ENCODE data around the gene PACSIN1.

Gene PACSIN1

DNA sequence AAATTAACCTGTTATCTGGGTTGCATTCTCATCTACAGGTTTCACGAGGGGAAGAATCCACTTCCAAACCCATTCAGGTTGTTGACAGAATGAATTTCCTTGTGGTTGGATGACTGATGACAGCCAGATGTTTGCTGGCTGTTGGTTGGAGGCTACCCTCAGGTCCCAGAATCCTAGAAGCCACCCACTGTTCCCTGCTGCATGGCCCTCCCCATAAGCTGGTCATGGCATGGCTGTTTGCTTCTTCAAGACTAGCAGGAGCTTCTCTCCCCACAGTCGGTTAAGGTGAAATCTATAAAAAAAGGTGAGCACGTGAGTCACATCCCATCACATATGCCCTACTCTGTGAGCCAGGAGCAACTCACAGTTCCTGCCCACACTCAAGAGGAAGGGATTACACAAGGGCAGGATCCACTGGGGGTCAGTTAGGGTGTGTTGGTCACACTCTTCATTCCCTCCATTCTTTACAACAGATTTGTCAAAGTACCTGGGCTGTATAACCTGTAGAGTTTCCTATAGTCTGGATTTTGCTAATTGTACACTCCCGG is 20.5 kb upstream of the PACSIN1 start:
- TF ChIP-seq, protein P1, sequence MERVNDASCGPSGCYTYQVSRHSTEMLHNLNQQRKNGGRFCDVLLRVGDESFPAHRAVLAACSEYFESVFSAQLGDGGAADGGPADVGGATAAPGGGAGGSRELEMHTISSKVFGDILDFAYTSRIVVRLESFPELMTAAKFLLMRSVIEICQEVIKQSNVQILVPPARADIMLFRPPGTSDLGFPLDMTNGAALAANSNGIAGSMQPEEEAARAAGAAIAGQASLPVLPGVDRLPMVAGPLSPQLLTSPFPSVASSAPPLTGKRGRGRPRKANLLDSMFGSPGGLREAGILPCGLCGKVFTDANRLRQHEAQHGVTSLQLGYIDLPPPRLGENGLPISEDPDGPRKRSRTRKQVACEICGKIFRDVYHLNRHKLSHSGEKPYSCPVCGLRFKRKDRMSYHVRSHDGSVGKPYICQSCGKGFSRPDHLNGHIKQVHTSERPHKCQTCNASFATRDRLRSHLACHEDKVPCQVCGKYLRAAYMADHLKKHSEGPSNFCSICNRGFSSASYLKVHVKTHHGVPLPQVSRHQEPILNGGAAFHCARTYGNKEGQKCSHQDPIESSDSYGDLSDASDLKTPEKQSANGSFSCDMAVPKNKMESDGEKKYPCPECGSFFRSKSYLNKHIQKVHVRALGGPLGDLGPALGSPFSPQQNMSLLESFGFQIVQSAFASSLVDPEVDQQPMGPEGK (CRISPR knock-in tag; IDR thresholded peaks at IDR 0.05; ENCODE audit: borderline replicate concordance), result no peak

DNA sequence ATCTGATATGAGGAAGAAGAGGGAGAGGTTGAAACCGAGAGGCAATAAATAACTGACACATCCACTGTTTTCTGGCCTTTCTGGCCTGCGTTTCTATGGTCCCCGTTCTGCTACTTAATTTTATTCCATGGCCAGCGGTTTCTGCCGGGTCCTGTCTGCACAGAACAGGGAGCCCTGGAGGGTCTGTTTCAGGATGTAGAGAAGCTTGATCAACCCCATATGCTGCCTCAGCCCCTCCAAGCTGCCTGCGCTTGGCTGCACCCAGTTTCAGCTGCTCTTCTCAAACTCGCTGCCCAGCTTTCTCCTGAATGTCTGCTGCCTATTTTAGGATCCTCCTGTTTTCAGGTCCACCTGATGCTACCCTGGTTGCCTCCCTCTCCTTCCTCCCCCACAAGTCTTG is 18.5 kb upstream of the PACSIN1 start:
- TF ChIP-seq, protein P2, sequence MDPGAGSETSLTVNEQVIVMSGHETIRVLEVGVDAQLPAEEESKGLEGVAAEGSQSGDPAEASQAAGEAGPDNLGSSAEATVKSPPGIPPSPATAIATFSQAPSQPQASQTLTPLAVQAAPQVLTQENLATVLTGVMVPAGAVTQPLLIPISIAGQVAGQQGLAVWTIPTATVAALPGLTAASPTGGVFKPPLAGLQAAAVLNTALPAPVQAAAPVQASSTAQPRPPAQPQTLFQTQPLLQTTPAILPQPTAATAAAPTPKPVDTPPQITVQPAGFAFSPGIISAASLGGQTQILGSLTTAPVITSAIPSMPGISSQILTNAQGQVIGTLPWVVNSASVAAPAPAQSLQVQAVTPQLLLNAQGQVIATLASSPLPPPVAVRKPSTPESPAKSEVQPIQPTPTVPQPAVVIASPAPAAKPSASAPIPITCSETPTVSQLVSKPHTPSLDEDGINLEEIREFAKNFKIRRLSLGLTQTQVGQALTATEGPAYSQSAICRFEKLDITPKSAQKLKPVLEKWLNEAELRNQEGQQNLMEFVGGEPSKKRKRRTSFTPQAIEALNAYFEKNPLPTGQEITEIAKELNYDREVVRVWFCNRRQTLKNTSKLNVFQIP (CRISPR knock-in tag; IDR thresholded peaks at IDR 0.05; ENCODE audit: borderline replicate concordance, low read depth), result no peak
- TF ChIP-seq ZNF70 (CRISPR knock-in tag; IDR thresholded peaks at IDR 0.05) (no peak), TCF4 (CRISPR knock-in tag; IDR thresholded peaks at IDR 0.05; ENCODE audit: borderline replicate concordance) (no peak), ZFP30 (CRISPR knock-in tag; IDR thresholded peaks at IDR 0.05) (no peak), ZNF8 (CRISPR knock-in tag; IDR thresholded peaks at IDR 0.05) (no peak), RARB (CRISPR knock-in tag; IDR thresholded peaks at IDR 0.05) (no peak), ISL1 (CRISPR knock-in tag; IDR thresholded peaks at IDR 0.05) (no peak), CSDC2 (CRISPR knock-in tag; IDR thresholded peaks at IDR 0.05) (no peak), TOX (CRISPR knock-in tag; IDR thresholded peaks at IDR 0.05; ENCODE audit: borderline replicate concordance) (no peak), GLIS3 (CRISPR knock-in tag; IDR thresholded peaks at IDR 0.05) (no peak), ZC3H10 (CRISPR knock-in tag; IDR thresholded peaks at IDR 0.05) (no peak), BACH2 (CRISPR knock-in tag; IDR thresholded peaks at IDR 0.05; ENCODE audit: borderline replicate concordance) (no peak), ZFP3 (CRISPR knock-in tag; IDR thresholded peaks at IDR 0.05) (no peak), SNAI2 (CRISPR knock-in tag; IDR thresholded peaks at IDR 0.05) (no peak), ARNTL (CRISPR knock-in tag; IDR thresholded peaks at IDR 0.05; ENCODE audit: borderline replicate concordance, low read depth) (no peak)
- TF ChIP-seq, protein P1 (CRISPR knock-in tag; IDR thresholded peaks at IDR 0.05; ENCODE audit: borderline replicate concordance), result no peak
- TF ChIP-seq, protein P3, sequence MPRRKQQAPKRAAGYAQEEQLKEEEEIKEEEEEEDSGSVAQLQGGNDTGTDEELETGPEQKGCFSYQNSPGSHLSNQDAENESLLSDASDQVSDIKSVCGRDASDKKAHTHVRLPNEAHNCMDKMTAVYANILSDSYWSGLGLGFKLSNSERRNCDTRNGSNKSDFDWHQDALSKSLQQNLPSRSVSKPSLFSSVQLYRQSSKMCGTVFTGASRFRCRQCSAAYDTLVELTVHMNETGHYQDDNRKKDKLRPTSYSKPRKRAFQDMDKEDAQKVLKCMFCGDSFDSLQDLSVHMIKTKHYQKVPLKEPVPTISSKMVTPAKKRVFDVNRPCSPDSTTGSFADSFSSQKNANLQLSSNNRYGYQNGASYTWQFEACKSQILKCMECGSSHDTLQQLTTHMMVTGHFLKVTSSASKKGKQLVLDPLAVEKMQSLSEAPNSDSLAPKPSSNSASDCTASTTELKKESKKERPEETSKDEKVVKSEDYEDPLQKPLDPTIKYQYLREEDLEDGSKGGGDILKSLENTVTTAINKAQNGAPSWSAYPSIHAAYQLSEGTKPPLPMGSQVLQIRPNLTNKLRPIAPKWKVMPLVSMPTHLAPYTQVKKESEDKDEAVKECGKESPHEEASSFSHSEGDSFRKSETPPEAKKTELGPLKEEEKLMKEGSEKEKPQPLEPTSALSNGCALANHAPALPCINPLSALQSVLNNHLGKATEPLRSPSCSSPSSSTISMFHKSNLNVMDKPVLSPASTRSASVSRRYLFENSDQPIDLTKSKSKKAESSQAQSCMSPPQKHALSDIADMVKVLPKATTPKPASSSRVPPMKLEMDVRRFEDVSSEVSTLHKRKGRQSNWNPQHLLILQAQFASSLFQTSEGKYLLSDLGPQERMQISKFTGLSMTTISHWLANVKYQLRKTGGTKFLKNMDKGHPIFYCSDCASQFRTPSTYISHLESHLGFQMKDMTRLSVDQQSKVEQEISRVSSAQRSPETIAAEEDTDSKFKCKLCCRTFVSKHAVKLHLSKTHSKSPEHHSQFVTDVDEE (CRISPR knock-in tag; IDR thresholded peaks at IDR 0.05), result no peak
- TF ChIP-seq, protein P4, sequence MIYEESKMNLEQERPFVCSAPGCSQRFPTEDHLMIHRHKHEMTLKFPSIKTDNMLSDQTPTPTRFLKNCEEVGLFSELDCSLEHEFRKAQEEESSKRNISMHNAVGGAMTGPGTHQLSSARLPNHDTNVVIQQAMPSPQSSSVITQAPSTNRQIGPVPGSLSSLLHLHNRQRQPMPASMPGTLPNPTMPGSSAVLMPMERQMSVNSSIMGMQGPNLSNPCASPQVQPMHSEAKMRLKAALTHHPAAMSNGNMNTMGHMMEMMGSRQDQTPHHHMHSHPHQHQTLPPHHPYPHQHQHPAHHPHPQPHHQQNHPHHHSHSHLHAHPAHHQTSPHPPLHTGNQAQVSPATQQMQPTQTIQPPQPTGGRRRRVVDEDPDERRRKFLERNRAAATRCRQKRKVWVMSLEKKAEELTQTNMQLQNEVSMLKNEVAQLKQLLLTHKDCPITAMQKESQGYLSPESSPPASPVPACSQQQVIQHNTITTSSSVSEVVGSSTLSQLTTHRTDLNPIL (CRISPR knock-in tag; IDR thresholded peaks at IDR 0.05; ENCODE audit: low read depth), result no peak
- TF ChIP-seq, protein P5, sequence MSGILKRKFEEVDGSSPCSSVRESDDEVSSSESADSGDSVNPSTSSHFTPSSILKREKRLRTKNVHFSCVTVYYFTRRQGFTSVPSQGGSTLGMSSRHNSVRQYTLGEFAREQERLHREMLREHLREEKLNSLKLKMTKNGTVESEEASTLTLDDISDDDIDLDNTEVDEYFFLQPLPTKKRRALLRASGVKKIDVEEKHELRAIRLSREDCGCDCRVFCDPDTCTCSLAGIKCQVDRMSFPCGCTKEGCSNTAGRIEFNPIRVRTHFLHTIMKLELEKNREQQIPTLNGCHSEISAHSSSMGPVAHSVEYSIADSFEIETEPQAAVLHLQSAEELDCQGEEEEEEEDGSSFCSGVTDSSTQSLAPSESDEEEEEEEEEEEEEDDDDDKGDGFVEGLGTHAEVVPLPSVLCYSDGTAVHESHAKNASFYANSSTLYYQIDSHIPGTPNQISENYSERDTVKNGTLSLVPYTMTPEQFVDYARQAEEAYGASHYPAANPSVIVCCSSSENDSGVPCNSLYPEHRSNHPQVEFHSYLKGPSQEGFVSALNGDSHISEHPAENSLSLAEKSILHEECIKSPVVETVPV (CRISPR knock-in tag; IDR thresholded peaks at IDR 0.05), result no peak
- no peak for ATAC-seq

More for the DNA sequence above, 20.5 kb upstream of the PACSIN1 start:
- ATAC-seq, result no peak

DNA sequence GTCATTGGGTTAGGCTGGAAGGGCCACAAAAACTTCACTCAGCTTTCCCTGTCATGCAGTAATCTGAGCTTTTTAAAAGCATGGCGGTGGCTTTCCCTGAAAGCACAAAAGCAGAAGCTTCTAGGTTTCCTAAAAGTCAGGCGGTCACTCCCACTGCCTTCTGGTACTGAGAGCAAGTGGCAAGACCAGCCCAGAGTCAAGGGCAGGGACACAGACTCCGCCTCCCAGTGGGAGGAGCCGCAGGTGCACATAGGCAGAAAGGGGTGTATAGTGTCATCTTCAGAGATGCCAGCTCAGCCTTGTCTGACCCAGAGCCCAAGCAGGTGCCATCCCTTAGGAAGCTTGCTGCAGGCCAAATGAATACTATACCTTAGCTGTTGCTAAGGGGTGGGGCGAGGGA is 18.0 kb upstream of the PACSIN1 start:
- ATAC-seq, result no peak
- TF ChIP-seq CSDC2 (CRISPR knock-in tag; IDR thresholded peaks at IDR 0.05) (no peak), ZFP30 (CRISPR knock-in tag; IDR thresholded peaks at IDR 0.05) (no peak), TCF4 (CRISPR knock-in tag; IDR thresholded peaks at IDR 0.05; ENCODE audit: borderline replicate concordance) (no peak), ZNF565 (CRISPR knock-in tag; conservative IDR thresholded peaks at IDR 0.05; ENCODE audit: low read depth) (no peak), RARB (CRISPR knock-in tag; IDR thresholded peaks at IDR 0.05) (no peak), GLIS3 (CRISPR knock-in tag; IDR thresholded peaks at IDR 0.05) (no peak), ZC3H10 (CRISPR knock-in tag; IDR thresholded peaks at IDR 0.05) (no peak)
- TF ChIP-seq, protein P5 (CRISPR knock-in tag; IDR thresholded peaks at IDR 0.05), result no peak
- TF ChIP-seq, protein P1 (CRISPR knock-in tag; IDR thresholded peaks at IDR 0.05; ENCODE audit: borderline replicate concordance), result no peak
- TF ChIP-seq, protein P2 (CRISPR knock-in tag; IDR thresholded peaks at IDR 0.05; ENCODE audit: borderline replicate concordance, low read depth), result no peak

Data from SK-N-SH treated with all-trans-retinoic acid at 6 μM for 48 hours (cell line).